Stimulated activated CD4-positive, alpha-beta T cell treated with anti-CD3 and anti-CD28 coated beads, Interleukin-4, amount 100 ng/mL, for 48 hours (primary cell): ENCODE data around the gene FUCA2.
"Not testable (repeated sequence)": the region's sequence is repeated elsewhere in the genome, so short reads cannot be mapped to it uniquely, and the experiment has no call there.

Experiments
- DNase-seq, 2 donors: peaks; one replicate each; pipeline ENCODE4 v3.0.0-alpha.2; 2020; ENCODE audit warnings: low read depth in 2 of 2

Gene FUCA2

DNA sequence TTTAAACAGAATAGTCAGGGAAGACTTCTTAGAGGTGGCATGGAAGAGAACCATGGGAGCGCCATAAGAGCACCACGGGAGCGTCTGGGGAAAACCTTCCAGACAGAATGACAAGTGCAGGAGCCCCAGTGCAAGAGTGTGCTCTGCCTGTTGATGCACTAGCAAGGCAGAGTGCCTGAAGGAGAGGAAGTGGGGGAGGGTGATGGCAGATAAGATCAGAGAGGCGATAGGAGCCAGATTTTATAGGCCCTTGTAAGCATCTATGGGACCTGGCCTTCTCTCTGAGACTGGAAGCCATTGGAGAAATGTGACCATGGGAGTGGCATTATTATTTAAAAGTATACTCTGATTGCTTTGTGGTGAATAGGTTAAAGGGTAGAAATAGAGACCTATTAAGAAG lies 13.1 kb downstream of the FUCA2 start:
- no peak for DNase-seq

DNA sequence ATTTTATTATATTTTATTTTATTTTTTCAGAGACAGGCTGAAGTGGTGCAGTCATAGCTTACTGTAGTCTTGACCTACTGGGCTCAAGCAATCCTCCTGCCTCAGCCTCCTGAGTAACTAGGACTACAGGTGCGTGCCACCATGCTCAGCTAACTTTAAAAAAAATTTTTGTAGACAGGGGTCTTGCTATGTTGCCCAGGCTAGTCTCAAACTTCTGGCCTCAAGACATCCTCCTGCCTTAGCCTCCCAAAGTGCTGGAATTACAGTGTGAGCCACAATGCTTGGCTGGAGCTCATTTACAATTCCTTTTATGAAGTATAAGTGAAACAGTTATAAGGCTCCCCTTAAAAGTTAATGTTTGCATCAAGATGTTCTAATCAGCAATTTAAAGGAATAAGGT lies 14.5 kb downstream of the FUCA2 start:
- no peak for DNase-seq

DNA sequence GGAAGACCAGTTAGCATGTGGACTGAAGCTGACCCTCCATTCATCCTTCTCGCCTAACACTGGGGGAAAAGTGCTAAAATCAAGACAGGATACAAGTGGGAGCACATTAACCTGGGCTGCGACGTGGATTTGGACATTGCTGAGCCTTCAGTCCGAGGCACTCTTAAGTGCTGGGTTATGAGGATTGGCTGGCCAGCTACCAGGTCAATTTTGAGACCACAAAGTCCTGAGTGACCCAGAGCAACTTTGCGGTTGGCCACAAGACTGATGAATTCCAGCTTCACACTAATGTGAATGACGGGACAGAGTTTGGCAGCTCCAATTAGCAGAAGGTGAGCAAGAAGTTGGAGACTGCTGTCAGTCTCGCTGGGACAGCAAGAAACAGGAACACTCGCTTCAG lies 20.7 kb downstream of the FUCA2 start:
- no peak for DNase-seq

DNA sequence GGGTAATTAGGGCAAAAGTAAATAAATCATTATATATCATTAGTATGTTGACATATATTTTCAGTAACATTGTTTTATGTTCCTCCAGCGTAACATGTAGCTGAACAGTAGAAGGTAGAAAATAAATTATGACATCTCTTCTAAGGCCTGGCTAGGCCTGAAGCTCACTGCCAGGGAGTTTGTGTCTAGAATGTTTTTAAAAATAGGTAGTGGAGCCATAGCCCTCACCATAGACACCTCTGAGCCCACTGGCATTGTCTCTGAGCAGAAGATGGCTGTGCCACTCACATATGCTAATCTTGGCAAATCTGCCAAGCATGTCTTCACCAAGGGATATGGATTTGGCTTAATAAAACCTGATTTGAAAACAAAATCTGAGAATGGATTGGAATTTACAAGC lies 21.3 kb downstream of the FUCA2 start:
- DNase-seq: no peak

DNA sequence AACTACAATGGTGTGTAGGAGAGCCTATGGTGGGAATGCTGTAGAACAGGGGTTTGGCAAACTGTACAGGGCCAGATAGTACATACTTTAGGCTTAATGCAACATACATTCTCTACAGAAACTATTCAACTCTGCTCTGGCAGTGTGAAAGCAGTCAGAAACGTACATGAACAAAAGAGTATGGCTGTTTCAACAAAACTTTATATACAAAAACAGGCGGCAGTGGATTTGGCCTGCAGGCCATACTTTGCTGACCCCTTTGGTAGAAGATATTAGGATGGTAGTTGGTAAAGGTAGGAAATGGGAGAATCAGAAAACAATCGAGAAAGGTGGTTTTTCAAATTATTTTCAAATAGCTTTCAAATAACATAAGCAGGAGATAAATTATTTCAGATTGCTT lies 24.8 kb downstream of the FUCA2 start:
- DNase-seq: no peak

DNA sequence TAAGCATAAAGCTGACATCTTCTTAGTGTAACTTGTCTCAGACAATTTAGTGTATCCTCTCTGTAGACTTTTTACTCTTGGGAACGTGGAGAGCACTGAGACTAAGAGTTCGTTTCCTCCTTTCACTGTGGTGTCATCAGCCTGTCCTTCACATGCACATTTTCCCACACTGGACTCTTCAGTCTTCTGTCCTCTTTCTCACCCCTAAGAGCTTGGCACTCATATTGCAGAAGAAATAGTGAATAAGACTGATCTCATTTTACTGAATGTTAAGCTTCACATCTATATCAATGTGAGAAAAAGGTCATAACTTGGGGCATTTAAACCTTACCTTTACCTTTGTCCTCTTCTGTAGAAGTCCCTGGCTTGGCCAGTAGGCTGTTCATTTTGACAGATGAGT lies 25.6 kb downstream of the FUCA2 start:
- no peak for DNase-seq

DNA sequence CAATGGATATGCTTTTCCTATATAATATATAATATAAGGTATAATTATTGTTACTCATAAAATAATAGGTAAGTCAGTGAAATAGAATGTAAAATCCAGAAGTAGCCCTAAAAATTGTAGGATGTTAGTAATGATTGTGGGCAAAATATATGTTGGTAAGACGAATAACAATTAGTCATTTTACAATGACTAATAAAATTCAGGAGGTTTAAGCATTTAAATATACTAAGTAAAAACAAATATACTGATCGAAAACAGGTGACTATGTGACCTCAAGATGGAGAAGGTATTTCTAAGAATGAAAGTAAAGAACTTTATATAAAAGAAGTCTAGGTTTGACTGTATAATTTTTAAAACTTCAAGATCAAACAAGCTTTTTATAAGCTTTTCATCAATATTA lies 28.9 kb downstream of the FUCA2 start:
- DNase-seq: no peak

DNA sequence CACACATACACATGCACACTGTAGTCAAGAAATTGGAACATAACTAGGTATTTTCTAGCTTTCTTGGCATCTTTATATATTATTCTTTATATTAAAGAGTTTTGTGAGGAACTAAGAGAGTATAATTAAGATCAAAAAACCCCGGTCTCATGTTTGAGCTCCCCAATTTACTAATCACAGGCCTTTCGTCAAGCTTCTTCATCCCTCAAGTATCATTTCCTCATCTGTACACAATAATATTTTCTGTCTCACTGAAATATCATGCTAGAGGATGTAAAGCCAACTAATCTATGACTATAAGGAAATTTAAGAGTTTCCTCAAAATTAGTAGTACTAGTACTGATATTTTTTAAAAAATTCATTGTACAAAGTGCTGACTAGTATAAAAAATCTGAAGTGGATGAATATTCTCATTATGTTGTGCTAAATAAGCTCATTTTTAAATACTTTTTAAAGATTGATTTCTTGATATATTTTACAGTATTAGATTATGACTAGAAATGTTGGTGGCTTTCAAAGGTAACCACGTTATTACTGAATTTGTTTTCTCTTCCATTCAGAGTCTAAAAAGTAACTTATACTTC lies 32.9 kb downstream of the FUCA2 start:
- DNase-seq: no peak

DNA sequence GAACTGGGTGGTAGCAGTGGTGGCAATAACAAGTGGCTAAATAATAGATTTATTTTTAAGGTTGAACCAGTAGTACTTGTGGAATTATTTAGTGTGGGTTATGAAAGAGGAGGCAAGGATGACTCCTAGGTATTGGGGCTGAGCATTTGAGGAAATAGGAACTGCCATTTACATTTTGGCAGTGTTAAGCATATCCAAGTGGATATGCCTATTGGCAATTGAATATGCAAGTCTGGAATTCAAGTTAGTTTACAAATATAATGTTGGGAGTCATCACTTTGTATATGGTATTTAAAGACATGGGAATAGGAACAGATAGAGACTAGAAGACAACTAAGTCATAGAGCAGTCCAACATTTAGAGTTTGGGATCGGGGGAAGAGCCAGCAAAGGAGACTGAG lies 35.0 kb downstream of the FUCA2 start:
- DNase-seq: no peak

DNA sequence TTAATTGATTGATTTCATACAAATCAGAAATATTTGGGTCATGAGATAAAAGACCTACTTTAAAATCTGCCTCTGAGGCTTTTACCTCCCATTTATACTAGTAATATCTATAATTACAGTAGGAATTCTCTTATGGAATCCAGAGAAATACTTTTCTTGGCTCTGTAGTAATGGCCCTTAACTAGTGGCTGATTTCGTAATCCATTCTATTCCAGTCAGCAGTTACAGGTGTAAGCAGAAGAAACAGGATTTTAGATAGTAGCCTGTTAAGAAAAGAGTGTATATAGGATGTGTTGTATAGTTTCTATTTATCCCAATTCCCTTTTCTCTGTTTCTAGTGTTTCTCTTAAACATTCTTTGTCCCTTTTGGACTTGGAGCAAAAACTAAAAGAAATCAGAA lies 39.7 kb downstream of the FUCA2 start:
- DNase-seq: no peak

DNA sequence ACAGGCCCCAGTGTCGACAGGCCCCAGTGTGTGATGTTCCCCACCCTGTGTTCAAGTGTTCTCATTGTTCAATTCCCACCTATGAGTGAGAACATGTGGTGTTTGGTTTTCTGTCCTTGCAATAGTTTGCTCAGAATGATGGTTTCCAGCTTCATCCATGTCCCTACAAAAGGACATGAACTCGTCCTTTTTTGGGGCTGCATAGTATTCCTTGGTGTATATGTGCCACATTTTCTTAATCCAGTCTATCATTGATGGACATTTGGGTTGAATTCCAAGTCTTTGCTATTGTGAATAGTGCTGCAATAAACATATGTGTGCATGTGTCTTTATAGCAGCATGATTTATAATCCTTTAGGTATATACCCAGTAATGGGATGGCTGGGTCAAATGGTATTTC lies 42.7 kb downstream of the FUCA2 start:
- not testable (repeated sequence) for DNase-seq

DNA sequence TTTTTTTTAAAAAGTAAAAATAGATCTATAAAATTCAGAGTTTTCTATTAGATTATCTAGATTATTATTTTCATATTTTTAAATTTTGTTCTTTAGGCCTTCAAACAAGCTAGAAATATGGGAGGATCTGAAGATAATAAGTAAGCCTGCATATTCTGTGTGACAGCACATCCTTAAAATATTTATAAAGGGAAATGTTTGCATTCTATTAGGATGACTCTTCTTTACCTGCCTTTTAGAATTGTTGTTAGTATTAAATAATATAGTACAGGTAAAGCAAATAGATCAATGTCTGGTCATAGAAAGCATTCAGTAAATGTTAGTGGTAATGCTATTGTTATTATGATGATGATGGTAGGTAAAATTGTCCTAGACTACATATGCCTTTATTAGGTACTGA lies 43.5 kb downstream of the FUCA2 start:
- no peak for DNase-seq

DNA sequence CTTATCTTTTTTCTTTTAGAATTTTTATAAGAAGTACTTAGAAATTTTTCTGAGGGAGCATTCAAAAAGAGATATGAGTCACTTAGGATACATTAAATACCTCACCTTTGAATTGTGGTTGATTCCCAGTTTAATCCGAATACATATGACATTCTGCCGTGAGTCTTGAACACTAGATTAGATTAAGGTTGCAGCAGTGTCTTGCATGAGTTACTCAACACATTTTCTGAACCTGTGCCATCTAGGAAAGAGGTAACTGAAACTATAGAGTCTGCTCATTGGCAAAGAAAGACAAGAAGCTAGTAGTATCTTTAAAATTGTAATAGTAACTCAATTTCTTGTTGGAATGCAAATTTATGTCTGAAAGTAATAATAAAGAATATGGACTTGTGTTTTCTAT lies 46.0 kb downstream of the FUCA2 start:
- DNase-seq: no peak

DNA sequence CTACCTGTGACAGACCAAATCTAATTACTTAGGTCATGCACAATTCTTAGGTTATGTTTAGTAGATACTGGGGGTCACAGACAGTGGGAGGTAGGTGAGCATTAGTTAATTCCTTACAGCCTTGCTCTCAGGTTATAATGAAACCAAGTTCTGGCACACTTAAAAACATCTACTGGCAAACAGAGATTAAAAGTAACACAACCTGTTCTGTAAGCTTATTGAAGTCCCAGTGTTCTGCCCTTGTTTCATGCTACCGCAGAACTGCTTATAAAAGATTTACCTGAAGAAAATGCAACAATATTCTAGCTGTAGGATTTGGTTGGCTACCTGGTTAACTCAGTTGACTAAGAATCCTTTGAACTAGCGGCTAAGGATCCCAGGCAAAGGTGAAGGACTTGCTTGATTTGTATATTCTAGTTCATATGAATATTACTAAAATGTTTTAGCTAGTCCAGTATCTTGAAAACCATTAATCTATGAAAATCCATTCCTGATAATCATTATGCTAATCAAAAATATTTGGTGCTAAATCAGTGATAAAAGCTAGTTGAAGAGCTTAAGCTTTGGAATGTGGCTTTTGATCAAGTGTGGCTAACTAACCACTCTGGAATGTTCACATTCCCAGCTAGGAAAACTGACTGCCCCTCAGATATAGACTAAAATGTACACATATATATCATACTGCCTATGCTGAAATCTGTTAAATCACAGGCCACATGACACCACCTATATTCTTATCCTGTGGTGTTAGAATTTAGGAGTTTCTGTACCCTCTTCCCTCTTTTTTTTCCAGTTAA lies 53.8 kb downstream of the FUCA2 start:
- DNase-seq: no peak

DNA sequence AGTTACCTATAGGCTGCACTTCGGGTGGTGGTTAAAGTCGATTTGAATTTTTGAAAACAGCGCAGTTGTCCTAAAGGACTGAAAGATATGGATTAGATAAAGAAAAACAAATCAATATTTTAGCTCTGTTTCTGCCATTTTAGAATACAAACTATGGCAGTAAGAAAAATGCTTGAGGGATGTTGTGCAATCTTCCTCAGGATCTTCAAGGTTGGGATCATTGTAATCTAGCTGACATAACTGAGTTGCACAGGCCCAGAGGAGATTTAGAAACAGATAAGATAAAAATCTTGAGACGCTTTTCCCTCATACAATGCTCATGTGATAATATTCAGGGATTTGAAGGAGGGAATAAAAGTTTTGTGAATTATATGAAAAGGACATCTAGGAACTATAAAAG lies 60.0 kb downstream of the FUCA2 start:
- no peak for DNase-seq

DNA sequence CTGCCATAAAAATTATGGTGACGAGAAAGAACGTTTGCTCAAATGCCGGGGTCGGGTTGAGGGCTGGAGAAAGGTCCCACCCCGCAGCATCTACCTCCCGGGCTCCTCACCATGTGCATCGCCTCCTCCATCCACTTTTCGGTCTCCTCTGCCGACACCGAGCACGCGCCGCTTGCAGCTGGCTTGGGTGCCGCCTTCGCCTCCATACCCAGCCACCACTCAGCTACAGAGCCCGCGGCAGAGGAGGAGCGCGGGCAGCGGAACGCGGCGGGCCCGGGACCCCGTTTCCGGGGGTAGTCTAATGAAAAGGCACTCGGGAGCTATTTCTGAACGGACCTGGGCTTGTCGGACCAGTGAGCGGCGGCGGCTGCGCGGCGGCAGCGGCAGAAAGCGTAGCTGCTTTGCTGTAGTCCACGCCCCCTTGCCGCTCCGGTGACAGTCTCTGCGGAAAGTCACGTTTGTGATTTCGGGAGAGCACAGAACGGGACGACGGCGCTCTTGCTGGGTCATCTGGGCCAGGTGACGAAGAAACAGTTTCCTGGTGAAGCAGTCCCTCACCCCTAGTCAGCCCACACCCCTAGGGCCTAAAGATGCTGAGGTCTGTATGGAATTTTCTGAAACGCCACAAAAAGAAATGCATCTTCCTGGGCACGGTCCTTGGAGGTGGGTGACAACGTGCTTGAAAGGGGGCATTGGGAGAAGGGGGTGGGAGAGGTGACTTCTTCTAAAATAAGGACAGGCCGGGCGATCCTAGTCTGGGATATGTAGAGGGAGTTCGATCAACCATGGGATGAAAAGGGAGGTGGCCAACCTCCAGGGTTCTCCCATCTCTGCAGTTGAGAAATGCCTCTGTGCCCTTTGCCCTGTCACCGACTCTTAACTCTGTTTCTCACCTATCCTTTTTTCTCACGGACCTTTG lies 60.8 kb downstream of the FUCA2 start, which contains the start of the genes ADAT2 and PEX3:
Gene ADAT2 (minus strand): TSS at position 243 of the 919 bp plus-strand sequence. CDS start 37 bp downstream, at position 206.
Gene PEX3 (plus strand): TSS at position 353 of the 919 bp plus-strand sequence. CDS start 238 bp downstream, at position 591.
- peak; percentile 90 to 93 for DNase-seq

DNA sequence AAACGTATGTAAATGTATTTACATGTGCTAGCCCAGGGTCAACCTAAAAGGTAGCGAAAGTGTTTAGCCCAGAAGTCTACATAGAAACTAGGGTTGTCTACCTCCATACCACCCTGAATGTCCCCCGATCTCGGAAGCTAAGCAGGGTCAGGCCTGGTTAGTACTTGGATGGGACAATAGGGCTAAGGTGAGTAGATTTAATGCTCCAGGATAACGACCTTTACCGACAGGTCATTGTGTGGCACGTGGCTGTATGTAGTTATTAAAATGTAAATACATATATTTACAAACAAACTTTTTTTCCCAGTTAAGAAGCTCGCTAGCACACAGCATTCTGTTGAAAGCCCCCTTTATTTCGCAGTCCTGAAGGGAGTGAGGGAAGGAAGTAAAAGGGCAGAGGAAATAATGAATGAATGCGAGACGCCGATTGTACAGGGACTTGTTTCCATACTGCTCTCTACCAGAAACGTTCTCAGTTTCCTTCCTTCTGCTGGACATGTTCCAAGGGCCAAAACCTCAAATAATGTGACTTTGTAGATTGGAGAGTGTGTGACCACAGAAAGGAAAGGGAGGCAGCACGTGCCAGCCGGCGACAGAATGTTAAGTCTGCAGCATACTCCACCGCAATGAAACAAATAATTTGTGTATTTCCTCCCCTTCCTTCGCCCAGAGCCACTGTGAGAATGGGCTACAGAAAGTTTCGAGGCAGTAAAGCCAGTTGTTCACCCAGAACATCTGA lies 61.6 kb downstream of the FUCA2 start:
- DNase-seq: no peak

DNA sequence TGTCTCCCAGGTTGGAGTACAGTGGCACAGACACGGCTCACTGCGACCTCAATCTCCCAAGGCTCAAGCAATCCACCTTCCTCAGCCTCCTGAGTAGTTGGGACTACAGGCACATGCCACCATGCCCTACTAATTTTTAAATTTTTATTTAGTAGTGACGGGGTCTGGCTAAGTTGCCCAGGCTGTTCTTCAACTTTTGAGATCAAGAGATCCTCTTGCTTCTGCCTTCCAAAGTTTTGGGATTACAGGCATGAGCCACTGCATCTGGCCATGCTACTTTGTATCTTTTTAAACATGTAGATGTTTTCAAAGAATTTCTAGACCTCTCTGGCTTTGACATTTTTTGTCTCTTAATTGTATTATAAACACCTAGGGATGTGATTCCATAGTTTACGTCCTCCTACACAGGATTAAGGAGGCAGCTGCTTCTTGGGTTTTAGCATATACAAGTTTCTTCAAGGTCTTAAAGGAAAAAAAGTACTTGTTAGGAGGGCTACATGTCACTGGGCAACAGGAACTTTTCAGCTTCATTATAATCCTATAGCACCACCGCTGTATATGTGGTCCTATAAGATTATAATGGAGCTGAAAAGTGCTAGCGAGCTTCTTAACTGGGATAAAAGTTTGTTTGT lies 62.3 kb downstream of the FUCA2 start:
- DNase-seq: no peak

DNA sequence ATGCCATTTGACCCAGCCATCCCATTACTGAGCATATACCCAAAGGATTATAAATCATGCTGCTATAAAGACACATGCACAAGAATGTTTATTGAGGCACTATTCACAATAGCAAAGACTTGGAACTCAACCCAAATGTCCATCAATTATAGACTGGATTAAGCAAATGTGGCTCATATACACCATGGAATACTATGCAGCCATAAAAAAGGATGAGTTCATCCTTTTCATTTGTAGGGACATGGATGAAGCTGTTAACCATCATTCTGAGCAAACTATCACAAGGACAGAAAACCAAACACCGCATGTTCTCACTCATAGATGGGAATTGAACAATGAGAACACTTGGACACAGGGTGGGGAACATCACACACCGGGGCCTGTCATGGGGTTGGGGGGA lies 63.7 kb downstream of the FUCA2 start:
- DNase-seq: not testable (repeated sequence)
